K562 (cell line): ENCODE measurements around the gene MAP2K6.

Experiments
- CTCF ChIP-seq, 3 experiments: IDR thresholded peaks in 2 of 3; conservative IDR thresholded peaks in 1 of 3; 2 replicates each; pipeline ENCODE4 v1.5.1; 2011 to 2012; ENCODE audit warnings: low read length in 3 of 3, mild to moderate bottlenecking in 3 of 3, control low read depth in 2 of 3, improper control_type of control experiment in 1 of 3, inconsistent platforms in 1 of 3, low read depth in 1 of 3, mixed read lengths in 1 of 3, moderate library complexity in 1 of 3; ENCODE audit not compliant: insufficient read depth in 2 of 3
- RHOXF2B ChIP-seq: fragments of 250-450 bp; sonication (Bioruptor Pico); conservative IDR thresholded peaks from 2 replicates; pipeline ENCODE4 v1.5.1; 2021
- TARDBP ChIP-seq: fragments of 450-650 bp; IDR thresholded peaks from 2 replicates; pipeline ENCODE4 v1.6.1; 2016

GRCh38 chr17:69593351-69593715 is 178.8 kb downstream of the MAP2K6 start:
- TF ChIP-seq CTCF (IDR thresholded peaks at IDR 0.05 in 2 of 3, conservative IDR thresholded peaks at IDR 0.05 in 1 of 3; ENCODE audit: insufficient read depth in 2 of 3, low read depth in 1 of 3, low read length in 3 of 3) (no peak), RHOXF2B (CRISPR knock-in tag) (no peak), TARDBP (no peak)
